ENCODE measurements around the gene ABTB2.
"Not testable (repeated sequence)": the region's sequence is repeated elsewhere in the genome, so short reads cannot be mapped to it uniquely, and the experiment has no call there.

The ABTB2 gene

DNA sequence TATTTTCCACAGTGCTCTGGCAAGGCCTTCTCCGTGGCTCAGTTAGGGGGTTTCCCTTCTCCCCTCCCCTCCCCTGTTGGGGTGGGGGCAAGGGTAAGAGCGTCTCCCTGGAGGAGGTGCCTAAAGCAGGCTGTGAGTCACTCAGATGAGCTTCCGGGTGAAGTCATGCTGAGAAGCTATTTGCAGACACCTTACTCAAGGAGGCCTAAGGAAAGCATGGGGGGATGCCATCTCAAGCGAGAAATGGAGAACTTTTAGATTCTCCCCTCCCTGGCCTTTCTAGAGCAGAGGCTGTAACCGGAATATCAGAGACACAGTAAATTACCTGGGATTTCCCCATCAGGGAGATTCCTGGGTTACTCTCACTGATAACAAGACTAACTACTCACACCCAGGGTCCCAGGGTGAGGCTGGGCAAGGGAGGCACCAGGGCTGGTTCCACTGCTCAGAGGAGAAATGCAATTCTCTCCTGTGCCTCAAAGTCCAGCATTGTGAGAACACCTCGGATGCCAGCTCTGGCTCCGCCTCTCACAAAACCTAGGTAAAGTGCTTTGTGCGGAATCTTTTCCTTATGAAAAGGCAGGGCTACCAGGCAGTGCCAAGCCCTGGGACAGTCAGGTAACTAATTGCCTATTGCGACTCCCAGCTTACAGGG is 123.6 kb downstream of the ABTB2 start:
- peak; percentile 76 for DNase-seq

DNA sequence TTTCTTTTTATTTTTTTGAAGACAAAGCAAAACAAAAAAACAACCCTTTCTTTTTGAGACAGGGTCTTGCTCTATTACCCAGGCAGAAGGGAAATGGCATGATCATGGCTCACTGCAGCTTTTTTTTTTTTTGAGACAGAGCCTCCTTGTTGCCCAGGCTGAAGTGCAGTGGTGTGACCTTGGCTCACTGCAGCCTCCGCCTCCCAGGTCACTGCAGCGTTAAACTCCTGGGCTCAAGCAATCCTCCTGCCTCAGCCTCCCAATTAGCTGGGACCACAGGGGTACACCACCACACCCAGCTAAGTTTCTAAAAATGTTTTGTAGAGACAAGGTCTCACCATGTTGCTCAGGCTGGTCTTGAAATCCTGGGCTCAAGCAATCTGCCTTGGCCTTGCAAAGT is 124.6 kb downstream of the ABTB2 start:
- DNase-seq, result no peak

DNA sequence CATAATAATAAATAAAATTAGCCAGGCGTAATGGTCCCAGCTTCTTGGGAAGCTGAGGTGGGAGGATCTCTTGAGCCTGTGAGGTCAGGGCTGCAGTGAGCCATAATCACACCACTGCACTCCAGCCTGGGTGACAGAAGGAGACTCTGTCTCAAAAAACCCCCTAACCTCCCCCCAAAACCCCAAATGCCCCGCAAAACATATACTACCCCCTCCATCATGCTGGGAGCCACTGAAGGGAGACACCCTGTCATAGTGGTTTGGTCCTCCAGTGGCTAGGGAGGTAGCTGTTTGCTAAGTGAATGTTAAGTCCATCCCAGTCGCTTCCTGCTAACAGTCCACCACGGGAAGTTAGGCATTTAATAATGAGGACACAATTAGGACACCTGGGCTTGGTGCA is 125.0 kb downstream of the ABTB2 start:
- no peak for DNase-seq

DNA sequence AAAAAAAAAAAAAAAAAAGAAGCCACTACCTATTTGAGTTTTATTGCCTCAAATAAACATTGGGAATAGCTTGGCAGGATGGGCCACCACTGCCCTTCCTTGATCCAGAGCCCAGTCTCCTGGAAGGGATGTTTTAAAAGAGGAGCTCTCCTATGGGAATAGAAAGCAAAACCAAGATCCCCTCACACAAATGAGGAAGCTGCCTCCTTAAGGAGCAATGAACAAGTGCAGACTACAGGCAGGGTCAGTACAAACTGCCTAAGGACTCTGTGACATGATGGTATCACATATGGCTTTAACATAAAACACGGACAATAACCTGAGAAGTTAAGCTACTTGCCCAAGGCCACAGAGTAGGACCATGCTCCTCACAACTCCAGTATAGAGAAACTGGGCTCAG is 131.6 kb downstream of the ABTB2 start:
- no peak for DNase-seq

DNA sequence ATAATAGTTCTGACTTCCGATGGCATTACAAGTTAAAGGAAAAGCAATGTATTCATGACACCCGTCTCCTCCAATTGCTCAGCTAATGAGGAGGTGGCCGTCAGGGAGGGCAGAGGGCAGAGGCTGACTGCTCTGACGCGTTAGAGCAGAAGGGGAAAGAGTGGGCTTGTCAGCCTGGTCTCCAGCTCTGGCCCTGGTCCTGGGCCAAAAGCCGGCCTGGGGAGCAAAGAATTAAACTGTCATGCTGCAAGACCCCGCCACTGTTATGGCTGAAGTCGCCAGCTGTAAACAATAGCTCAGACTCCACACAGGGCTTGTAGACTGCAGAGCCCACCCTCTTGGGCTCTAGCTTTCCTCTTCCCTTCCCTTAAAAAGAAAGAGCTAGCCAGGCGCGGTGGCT is 132.7 kb downstream of the ABTB2 start:
- DNase-seq, result no peak

DNA sequence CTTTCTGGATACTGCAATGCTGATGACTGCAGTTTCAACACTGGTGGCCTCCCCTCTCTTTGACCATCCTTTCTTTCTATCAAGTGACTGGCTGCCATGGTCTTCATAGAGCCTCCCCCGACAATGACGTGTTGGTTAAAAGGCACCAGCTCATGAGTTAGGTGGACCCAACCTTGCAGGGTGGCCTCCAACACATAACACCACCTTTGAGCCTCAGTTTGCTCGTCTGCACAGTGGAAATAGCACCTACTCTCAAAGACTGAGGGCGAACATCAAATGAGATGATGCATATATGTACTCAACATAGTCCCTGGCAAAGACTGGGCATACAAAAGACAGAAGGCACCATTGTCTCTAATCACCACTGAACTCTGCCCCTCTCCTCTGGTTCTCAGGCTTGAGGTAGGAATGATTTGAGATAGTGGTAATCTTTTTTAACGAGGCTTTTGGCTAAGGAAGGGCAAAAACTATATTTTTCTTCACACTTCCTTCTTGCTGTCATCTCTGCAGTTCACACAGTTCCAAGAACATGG is 133.3 kb downstream of the ABTB2 start:
- no peak for DNase-seq

DNA sequence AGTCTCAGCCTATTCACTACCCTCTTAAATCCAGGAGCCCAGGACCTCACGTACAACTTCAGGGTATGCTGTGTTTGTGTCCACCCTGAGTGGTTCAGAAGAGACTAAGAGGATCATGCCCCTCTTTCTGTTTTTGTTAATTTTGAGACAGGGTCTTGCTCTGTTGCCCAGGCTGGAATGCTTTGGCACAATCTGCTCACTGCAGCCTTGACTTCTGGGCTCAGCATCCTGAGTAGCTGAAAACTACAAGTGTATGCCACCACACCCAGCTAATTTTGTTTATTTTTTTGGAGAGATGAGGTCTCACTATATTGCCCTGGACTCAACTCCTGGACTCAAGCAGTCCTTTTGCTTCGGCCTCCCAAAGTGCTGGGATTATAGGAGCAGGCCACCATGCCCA is 133.9 kb downstream of the ABTB2 start:
- DNase-seq, result no peak

DNA sequence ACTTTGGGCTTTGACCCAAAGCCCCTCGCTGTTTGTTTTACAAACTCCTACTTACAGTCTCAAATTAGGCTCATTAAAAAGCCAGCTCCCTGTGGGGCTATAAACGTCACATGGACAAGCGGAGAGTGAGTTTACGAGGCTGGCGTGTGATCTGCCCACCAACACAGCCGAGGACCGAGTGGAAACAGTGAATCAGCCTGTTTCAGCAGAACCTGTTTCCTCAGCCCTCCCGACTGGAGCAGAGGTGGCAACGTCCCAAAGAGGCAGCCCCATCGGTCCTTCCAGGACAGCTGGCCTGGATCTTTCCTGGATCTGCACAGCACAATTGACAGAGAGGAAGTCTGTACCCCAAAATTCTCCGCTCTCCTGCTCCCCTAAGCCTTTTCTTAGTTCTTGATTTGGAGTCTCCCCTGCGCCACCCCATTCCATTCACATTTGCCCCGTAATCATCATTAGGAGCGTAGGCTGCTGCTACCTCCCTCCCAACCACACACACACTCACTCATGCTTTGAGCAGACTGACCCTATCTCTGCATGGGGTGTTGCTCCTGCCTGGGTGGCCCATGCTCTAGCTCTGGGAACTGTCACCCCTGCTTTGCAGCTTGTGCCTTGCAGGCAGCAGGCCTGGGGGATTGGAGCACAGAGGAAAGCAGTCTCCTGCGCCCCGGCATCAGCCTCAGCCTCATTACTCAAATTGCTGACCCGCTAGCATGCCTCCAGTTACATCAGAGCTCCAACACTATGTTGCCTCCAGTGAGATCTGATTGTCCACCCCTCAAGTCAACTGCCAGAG is 134.6 kb downstream of the ABTB2 start:
- DNase-seq, result no peak

DNA sequence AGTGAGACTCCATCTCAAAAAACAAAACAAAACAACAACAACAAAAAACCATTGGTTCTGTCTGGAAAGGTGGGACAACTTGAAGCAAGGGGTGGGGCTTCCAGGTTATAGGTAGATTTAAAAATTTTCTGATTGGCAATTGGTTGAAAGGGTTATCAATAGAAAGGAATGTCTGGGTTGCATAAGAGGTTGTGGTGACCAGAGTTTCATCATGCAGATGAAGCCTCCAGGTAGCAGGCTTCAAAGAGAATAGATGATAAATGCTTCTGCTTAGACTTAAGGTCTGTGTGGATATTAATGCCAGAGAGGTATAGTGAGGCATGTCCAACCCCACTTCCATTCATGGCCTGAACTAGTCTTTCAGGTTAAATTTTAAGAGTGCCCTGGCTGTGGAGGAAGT is 135.8 kb downstream of the ABTB2 start:
- no peak for DNase-seq

DNA sequence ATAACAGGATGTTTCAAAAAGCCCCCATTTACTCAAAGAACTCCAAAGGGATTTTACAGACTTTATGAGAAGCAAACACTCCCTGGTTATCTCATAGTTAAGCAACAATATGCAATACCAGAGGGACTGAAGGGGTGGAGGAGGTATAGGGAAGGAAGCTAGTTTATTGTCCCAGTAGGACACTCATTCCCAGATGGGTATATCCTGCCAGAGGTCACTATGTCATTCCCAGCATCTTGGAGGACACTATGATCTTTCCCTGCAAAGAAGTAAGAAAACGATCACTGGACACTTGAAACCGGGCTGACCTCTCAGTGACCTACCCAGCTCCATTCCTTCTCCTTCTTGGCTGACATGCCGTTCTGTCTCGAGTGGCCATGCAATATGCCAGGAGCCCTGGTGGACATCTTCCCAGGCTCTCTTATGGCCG is 137.9 kb downstream of the ABTB2 start:
- DNase-seq, result no peak

DNA sequence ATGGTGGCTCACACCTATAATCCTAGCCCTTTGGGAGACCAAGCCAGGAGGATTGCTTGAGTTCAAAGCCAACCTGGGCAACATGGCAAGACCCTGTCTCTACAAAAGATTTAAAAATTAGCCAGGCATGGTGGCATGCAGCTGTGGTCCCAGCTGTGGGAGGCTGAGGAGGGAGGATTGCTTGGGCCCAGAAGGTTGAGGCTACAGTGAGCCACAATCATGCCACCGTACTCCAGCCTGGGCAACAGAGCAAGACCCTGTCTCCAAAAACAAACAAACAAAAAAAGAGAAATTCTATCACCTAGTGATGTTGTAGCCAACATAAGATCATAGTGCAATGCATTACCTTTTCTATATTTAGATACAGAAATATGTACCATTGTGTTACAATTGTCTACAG is 138.5 kb downstream of the ABTB2 start:
- DNase-seq, result no peak

DNA sequence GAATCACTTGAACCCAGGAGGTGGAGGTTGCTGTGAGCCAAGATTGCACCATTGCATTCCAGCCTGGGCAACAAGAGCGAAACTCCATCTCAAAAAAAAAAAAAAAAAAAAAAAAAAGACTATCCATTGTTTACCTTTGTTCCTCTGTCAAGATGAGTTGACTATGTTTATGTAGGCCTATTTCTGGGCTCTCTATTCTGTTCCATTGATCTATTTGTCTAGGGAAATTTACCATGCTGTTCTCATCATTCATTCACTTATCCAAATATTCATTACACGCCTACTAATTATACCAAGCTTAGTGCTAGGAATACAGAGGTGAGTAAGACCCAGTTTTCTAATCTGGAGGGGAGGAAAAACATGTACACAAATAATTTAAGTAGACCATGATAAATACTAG is 139.1 kb downstream of the ABTB2 start:
- DNase-seq, result not testable (repeated sequence)

DNA sequence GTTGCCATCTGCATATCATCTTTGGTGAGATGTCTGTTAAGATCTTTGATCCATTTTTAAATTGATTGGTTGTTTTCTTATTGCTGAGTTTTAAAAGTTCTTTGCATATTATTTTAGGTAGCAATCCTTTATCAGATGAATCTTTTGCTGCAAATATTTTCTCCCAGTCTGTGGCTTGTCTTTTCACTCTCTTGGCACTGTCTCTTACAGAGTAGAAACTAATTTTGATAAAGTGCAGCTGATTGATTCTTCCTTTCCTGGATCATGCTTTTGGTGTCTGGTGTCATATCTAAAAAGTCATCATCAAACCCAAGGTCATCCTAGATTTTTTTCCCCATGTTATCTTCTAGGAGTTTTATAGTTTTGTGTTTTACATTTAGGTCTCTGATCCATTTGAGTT is 139.7 kb downstream of the ABTB2 start:
- DNase-seq, result no peak

DNA sequence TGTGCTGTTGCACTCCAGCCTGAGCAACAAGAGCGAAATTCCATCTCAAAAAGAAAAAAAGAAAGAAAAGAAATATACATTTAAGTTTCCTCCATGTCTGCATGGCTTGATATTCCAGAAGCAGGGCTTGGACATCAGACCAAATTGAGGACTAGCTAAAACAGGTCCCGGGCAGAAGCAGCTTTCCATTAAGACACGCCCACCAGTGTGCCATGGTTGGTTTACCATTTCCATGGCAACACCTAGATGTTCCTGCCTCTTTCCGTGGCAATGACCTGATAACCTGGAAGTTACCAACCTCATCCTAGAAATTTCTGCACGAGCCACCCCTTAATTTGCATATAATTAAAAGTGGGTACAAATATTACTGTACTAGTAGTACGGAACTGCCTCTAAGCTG is 141.1 kb downstream of the ABTB2 start:
- no peak for DNase-seq

DNA sequence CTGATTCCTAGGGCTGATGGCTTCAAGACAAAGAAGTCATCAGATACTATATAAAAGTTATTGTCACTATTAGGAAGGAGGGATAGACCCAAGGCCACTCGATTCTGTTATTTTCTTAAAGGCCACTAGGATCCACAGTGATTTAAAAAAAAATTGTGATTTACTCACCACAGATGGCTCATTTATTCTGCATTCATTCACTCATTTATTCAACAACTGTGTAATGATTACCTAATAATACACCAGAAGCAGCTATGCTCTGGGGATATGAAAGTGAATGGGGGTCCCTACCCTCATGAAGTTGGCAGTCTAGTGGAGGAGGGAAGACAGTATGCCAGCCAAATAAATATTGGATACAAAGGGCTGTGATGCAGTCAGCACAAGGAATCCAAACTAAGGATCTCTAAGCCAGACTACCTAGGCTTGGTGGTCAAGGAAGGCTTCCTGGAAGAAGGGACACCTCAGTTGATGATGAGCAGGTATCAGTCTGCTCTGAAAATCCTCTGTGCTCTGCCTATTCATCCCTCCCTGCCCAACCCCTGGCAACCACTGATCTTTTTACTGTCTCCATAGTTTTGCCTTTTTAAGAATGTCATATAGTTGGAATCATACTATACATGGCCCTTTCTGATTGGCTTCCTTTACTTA is 141.9 kb downstream of the ABTB2 start:
- DNase-seq, result no peak

DNA sequence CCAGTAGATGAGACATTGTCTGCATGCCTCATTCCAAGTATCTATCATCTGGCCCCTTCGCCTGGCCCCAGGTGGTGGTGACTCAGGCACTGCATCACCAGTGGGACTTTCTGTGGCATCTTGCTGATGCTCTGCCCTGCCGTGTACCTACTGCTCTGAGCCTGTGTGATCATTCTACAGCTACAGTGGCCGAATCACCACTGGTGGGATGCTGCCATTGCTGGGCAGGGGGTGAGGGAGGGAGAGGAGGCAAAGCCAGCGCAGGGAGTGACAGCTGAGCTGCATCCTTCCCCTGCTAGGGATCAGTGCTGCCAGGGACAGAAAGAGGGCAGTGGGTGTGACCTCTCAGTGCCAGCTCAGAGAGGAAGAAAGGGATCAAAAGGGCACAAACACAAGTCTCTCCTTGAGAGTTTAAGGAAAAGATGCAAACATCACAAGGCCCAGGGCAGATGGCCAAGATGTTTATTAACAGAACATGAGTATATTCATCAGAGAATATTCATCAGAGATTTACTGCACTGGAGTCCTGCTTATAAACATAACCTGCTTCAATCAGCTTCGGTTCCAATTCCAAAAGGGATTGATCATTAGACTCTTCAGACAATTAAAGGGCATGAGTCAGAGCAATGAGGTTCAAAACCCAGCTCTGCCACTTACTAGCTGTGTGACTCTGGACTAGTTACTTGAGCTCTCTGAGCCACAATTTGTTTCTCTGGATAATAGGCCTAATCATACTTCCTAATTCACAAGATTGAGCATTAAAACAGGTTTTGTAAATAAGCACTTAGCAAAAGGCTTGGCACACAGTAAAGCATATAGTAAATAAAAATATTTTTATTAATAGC is 142.6 kb downstream of the ABTB2 start:
- peak; percentile 69 for DNase-seq

DNA sequence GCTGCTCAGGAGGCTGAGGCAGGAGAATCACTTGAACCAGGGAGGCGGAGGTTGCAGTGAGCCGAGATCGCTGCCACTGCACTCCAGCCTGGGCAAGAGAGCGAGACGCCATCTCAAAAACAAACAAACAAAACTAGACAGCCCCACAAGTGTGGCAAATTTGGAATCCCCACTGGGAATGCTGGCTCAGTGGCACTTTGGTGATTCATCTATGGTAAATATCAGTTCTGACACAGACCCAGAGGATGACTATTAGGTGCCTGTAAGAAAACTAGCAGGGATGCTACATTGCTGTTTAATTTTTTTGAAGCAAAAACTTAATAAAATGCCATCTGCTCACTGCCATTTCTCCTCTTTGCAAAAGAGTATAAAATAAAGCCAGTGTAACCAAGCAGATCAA is 144.4 kb downstream of the ABTB2 start:
- DNase-seq, result no peak

DNA sequence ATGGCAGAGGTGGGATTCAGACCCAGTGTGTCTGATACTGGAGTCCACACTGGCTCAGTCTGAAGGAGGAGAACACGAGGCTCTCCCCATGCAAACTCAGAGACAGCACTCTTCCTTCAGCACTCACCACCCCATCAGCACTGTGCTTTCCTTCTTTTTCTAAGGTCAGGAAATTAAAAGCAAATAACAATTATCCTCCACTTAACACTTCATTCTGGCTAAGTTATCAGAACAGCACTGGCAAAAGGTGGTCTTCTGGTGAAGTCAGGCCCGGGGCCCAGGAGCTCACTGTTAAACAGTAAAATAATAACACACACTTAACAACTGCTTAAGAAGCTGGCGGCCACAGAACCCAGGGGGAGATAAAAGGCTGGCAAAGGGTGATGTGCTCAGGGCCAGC is 145.2 kb downstream of the ABTB2 start:
- no peak for DNase-seq

DNA sequence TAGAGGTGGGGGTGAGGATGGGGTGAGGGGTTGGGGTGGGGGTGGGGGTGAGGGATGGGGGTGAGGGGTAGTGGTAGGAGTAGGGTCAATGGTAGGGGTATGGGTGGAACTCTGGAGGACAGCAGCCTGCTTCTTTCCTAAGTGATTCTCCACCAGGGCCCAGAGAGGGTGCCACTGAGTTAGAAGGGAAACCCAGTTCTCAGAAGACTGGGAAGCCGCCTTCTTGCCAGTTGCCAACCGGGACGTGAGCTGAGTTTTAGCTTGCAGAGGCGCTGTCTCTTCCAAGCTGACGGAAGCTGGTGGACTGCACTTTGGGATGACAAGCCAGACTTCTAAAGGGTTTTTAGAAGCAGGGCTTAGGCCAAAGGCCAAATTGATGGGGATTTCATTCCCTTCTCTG is 148.0 kb downstream of the ABTB2 start:
- no peak for DNase-seq

DNA sequence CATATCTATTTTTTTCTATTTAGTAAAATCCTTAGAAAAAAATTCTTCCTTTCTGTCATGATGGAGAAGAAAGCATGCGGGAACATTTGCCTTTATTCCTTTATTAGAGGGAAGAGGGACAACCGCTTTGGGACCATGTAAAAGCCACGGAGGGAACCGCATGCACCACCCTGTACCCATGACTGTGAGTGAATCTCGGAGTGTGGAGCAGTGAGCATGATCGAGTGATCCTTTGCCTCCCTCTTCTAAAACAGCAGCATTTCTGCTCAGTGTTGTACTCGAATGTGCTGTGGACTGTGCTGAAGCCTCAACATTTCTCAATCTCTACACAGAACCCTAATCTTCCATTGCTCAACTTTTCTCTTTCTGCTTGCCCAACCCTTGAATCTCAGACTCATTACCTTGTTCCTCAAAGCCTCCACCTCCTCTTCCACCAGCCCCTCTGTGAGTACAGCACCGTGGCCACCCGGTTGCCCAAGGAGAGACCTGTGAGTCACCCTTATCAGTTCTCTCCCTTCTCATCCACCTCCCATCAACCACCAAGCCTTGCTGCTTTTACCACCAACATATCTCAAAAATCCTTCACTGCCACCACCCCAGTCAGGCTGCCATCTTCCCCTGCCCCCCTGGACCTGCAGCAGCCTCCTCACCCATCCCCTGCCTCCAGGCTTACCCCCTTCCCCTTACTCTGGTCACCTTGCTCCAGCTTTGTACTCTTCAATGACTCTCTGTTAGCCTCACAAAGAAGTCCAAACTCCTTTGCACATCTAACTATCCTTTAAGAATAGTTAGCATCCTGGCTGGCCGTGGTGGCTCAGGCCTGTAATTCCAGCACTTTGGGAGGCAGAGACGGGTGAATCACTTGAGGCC is 149.3 kb downstream of the ABTB2 start:
- DNase-seq, result no peak

DNA sequence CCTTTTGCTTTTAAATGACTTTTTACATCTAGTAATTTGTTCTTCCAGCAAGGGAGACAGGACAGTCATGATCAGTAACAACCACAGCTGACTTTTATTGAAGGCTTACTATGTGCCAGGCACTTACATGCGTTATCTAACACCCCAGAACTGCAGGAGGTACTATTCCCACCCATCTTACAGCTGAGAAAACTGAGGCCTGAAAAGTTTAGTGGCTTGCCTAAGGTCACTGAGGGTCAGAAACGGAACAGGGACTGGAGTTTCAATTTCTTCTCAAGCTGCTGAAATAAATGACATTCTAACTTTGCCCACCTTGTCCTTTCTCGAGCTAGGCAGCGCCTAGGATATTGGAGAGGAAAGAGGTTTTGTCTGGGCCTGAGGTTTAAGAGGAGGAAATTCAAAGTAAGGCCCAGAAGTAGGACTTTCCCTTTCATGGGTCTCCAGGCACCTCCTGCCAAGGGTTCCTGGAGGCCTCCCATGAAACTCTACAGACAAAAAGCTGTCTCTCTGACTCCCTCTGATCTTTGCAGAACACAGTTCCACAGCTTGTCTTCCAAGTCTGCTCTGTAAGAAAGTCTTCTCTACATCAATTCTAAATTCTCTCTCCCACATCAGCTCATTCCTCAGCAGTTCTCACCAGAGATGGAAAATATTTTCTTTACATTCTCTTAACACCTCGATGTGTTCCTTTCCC is 150.2 kb downstream of the ABTB2 start:
- DNase-seq, result no peak

Data from stimulated activated naive CD4-positive, alpha-beta T cell treated with Interleukin-2 at 50 U/mL for 16 hours (primary cell).